HG02973 (cell line): ENCODE data around the gene TBC1D22A.

Experiments used
- ATAC-seq: cut with Tn5 transposase; IDR thresholded peaks from one replicate; pipeline ENCODE4 v1.9.1; 2021; ENCODE audit warnings: moderate library complexity; ENCODE audit not compliant: unreplicated experiment

Gene TBC1D22A

GRCh38 chr22:47051441-47052071 is 289.1 kb downstream of the TBC1D22A start:
- ATAC-seq: no peak

- no peak for ATAC-seq
These were observed 290.0 kb downstream of the TBC1D22A start for GRCh38 chr22:47052236-47053012.

GRCh38 chr22:47053013-47053725 is 290.7 kb downstream of the TBC1D22A start:
- ATAC-seq: no peak

- no peak for ATAC-seq
These were observed 291.3 kb downstream of the TBC1D22A start for GRCh38 chr22:47053726-47054141.

- ATAC-seq: no peak
These were observed 292.0 kb downstream of the TBC1D22A start for GRCh38 chr22:47054231-47055072.

- ATAC-seq: no peak
These were observed 292.6 kb downstream of the TBC1D22A start for GRCh38 chr22:47055073-47055355.

GRCh38 chr22:47055461-47055860 is 293.0 kb downstream of the TBC1D22A start:
- ATAC-seq: no peak

GRCh38 chr22:47055921-47056320 is 293.5 kb downstream of the TBC1D22A start:
- no peak for ATAC-seq

- no peak for ATAC-seq
These were observed 293.9 kb downstream of the TBC1D22A start for GRCh38 chr22:47056361-47056760.

- no peak for ATAC-seq
These were observed 294.5 kb downstream of the TBC1D22A start for GRCh38 chr22:47056776-47057470.

- no peak for ATAC-seq
These were observed 295.6 kb downstream of the TBC1D22A start for GRCh38 chr22:47057916-47058585.

GRCh38 chr22:47059076-47059475 is 296.6 kb downstream of the TBC1D22A start:
- no peak for ATAC-seq

GRCh38 chr22:47059701-47060161 is 297.3 kb downstream of the TBC1D22A start:
- ATAC-seq: no peak

- no peak for ATAC-seq
These were observed 298.3 kb downstream of the TBC1D22A start for GRCh38 chr22:47060718-47061117.

GRCh38 chr22:47061226-47061625 is 298.8 kb downstream of the TBC1D22A start:
- ATAC-seq: no peak

- ATAC-seq: no peak
These were observed 299.7 kb downstream of the TBC1D22A start for GRCh38 chr22:47062126-47062525.

- ATAC-seq: no peak
These were observed 300.6 kb downstream of the TBC1D22A start for GRCh38 chr22:47063071-47063509.

GRCh38 chr22:47063606-47064005 is 301.2 kb downstream of the TBC1D22A start:
- no peak for ATAC-seq

- ATAC-seq: no peak
These were observed 301.6 kb downstream of the TBC1D22A start for GRCh38 chr22:47064016-47064415.

- no peak for ATAC-seq
These were observed 302.0 kb downstream of the TBC1D22A start for GRCh38 chr22:47064416-47064815.
